NCI-H524 (cell line): ENCODE results near the gene GPHN.
"Not testable (repeated sequence)": the region's sequence is repeated elsewhere in the genome, so short reads cannot be mapped to it uniquely, and the experiment has no call there.

Source experiments
- DNase-seq, 2 experiments: peaks; one replicate each; lab custom pipeline; 2025; lab: John Stamatoyannopoulos, UW

Gene GPHN

DNA sequence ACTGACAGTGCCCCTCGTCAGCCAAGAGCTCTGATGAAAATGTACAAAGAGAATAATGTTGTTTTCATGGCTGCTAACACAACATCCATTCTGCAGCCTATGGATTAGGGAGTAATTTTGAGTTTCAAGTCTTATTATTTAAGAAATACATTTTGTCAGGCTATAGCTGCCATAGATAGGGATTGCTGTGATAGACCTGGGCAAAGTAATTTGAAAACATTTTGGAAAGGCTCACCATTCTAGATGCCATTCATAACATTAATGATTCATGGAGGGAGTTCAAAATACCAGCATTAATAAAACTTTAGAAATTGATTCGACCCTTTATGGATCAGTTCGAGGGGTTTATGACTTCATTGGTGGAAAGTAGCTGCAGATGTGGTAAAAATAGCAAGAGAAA is 149.8 kb downstream of the GPHN start:
- no peak for DNase-seq

DNA sequence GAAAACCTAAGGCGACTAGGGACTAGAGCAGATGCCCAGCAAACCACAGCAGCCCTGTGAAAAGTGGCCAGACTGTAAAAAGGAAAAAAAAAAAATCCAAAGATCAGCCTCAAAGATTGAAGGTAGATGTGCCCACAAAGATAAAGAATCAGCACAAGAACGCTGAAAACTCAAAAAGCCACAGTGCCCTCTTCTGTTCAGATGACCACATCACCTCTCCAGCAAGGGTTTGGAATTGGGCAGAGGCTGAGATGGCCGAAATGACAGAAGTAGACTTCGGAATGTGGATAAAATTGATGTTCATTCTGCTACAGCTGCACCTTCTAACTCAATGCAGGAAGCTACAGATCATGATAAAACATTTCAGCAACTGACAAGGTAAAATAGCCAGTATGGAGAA is 154.4 kb downstream of the GPHN start:
- peak in 1 of 2 experiments; percentile 49 for DNase-seq

DNA sequence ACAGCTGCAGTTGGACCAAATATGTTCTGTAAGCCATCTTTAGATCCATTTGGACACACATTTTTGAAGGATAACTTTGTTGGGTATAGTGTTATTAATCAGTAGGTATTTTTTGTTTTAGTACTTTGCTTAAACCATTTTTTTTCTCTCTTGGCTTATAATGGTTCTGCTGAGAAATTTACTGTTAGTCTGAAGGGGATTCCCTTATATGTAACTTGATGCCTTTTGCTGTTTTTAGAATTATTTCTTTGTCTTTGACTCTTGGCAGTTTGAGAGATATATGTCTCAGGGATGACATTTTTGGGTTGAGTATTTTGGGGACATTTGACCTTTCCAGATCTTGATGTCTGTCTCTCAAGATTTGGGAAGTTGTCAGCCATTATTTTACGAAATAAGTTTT is 169.8 kb downstream of the GPHN start:
- DNase-seq: no peak

DNA sequence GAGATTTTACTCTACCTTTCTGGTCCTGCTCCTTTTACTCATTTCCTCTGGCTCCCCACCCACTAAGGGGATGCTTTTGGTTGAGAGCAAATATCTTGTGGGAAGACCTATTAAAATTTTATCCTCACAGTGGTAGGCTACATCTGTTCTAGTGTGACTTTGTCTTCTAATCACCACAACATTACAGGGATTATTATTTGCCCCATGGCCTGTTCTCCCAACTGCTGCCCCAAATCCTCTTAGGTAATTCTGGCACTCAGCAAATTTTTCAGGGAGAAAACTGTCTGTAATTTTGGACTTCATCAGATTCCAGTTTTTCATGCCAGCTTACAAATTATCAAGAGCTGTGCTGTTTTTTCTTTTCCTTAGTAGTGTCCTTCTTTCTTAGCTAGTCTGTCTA is 172.3 kb downstream of the GPHN start:
- DNase-seq: peak; percentile 79 to 90

DNA sequence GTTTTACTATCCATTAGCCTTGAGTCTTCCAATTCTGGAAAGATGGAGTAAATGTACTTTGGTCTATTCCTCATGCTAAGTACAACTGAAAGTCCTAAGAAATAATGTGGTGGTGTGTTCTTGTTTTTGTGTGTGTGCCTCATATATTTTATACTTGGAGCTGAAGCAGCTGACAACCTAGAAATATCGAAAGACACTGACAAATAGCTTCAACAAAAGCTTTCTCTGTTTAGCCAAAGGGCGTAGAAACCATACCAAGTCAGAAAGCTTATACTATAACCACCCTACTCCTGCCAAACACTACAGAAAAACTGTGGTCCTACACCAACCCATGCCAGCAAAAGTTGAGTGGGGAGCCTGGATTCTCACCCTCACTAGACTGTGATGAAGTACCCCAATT is 188.4 kb downstream of the GPHN start:
- DNase-seq: no peak

DNA sequence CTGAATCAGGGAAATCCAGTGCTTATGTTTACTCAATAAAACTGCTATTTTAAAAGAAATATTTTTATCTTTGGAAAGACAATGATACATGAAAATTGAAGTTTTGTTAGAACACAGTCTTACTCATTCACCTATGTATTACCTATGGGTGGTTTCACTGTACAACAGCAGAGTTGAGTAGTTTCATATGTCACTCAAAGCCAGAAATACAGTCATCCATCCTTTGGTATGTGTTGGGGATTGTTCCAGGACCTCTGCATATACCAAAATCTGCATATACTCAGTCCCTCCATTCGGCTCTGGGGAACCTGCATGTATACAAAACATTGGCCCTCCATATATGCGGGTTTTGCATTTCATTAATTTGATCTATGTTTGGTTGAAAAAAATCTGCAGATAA is 190.6 kb downstream of the GPHN start:
- DNase-seq: no peak

DNA sequence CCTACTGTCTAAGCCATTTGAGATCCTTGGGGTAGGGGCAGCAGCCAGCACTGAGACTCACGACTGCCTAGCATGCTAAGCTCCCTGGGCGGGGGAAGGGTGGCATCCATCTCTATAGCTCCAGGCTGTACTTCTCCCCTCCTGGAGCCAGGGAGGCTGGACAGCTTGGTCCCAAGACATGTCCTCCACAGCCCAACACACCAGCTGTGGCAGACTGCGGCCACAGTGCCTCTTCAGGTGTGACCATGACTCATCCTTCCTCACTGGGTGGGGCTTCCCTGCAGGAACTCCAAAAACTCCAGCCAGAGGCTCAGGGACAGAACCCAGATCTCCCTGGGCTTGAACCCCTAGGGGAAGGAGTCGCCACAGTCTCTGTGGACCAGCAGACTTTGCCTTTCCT is 193.9 kb downstream of the GPHN start:
- no peak for DNase-seq

DNA sequence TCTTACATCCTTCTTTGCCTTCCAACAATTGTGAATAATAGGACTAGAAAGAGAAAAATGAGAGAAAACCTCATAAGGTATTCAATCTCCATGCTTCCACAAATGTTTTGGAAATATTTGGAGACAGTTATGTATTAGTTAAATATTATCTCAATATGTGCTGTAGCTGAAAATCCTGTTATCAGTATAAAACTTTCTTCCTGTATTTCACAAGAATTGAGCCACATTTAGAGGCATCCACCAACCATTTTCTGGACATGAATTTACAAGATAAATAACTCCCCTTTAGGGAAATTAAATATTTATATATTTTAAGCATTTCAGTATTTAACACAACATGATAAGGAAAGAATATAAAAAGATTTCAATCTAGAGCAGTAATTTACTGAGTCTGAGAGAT is 200.3 kb downstream of the GPHN start:
- DNase-seq: no peak

DNA sequence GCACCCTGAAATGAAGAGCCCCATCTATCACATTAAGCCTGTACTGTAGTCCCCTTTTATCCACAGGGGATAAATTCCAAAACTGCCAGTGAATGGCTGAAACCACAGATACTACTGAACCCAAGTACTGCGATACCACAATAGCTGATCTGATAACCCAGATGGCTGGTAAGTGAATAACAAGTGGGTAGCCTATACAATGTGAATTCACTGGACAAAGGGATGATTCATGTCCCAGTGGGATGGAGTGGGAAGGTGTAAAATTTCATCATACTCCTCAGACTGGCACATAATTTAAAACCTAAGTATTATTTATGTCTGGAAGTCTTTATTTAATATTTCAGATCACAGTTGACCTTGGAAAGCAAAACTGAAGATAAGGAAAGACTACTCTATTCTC is 201.3 kb downstream of the GPHN start:
- peak in 1 of 2 experiments; percentile 47 for DNase-seq

DNA sequence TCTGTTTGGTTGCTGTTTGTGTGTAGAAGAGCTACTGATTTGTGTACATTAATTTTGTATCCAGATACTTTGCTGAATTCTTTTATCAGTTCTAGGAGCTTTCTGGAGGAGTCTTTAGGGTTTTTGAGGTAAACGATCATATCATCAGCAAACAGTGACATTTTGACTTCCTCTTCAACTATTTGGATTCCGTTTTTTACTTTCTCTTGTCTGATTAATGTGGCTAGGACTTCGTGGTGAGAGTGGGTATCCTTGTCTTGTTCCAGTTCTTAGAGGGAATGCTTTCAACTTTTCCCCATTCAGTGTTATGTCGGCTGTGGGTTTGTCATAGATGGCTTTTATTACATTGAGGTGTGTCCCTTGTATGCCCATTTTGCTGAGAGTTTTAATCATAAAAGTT is 206.3 kb downstream of the GPHN start:
- not testable (repeated sequence) for DNase-seq

DNA sequence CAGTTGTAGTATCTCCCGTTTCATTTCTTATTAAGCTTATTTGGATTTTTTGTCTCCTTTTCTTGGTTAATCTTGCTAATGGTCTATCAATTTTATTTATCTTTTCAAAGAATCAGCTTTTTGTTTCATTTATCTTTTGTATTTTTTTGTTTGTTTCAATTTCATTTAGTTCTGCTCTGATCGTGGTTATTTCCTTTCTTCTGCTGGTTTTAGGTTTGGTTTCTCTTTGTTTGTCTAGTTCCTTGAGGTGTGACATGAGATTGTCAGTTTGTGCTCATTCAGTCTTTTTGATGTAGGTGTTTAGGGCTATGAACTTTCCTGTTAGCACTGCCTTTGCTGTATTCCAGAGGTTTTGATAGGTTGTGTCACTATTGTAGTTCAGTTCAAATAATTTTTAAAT is 207.4 kb downstream of the GPHN start:
- not testable (repeated sequence) for DNase-seq

DNA sequence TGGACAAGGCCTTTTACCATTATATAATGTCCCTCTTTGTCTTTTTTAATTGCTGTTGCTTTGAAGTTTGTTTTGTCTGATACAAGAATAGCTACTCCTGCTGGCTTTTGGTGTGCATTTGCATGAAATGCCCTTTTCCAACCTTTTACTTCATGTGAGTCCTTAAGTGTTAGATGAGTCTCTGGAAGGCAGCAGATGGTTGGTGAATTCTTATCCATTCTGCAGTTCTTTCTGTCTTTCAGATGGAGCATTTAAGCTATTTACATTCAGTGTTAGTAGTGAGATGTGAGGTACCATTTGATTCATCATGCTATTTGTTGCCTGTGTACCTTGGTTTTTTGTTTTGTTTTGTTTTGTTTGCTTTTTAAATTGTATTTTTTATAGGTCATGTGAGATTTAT is 208.3 kb downstream of the GPHN start:
- DNase-seq: peak in 1 of 2 experiments; percentile 42

DNA sequence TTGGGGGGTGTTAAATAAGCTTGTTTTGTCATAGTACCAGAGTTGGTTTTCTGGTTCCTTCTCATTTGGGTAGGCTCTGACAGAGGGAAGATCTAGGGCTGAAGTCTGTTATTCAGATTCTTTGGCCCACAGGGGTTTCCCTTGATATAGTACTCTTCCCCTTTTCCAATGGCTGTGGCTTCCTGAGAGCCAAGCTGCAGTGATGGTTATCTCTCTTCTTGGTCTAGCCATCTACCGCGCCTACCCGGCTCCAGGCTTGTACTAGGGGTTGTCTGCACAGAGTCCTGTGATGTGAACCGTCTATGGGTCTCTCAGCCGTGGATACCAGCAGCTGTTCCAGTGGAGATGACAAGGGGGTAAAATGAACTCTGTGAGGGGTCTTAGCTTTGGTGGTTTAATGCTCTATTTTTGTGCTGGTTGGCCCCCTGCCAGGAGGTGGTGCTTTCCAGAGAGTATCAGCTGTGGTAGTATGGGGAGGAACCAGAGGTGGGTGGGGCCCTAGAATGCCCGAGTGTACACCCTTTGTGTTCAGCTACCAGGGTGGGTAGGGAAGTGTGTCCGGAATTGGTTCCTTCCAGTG is 209.7 kb downstream of the GPHN start:
- no peak for DNase-seq

DNA sequence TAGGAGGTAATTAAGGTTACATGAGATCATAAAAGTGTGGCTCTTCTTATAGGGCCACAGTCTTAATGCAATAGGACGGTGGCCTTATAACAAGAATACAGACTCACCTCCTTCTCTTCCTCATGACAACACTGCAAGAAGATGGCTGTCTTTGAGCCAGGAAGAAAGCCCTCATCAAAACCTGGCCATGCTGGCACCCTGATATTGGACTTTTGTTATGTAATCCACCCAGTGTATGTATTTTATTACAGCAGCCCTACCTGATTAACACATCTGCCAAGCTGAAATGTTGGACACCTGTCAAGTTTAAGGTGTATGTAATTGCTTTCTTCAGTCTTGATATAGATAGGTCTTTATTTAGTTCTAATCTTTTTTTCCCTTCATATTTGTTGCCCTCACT is 217.0 kb downstream of the GPHN start:
- no peak for DNase-seq

DNA sequence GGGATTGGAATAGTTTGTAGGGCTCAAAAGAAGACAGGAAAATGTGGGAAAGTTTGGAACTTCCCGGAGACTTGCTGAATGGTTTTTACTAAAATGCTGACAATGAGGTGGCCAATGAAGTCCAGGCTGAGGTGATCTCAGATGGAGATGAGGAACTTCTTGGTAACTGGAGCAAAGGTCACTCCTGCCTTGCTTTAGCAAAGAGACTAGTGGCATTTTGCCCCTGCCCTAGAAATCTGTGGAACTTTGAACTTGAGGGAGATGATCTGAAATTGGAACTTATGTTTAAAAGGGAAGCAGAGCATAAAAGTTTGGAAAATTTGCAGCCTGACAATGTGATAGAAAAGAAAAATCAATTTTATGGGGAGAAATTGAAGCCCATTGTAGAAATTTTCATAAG is 223.4 kb downstream of the GPHN start:
- DNase-seq: not testable (repeated sequence)

DNA sequence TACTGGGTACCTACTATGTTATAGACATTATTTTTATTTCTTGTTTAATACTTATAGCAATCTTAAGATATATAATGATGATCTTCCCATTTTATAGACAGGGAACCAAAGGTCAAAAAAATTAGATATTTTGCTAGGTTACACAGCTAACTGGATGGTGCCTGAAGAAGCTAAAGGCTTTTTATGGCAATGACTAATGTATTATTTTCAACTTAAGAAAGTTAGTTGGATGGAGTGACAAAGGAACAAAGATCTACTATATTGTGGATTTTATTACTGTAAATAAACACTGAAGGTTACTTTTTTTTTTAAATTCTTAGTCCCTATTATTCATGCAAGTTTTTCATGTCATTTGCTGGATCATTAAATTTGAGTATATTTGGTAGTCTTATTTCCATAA is 227.9 kb downstream of the GPHN start:
- no peak for DNase-seq

DNA sequence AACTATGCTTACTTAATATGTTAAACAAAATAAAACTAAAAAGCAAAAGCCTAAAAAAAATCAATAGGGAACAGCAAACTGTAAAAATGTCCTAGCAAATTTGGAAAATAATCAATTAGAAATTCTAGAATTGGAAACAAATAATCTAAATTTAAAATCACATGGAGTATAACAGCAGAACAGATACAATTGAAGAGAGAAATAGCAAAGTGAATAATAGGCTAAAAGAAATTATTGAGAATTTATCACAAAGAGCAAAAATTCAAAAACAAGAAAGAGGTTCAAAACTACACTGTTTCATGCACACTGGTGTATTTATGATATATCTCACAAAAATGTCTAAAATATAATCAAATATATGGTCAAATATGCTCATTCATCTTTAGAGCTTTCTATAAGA is 231.9 kb downstream of the GPHN start:
- no peak for DNase-seq

DNA sequence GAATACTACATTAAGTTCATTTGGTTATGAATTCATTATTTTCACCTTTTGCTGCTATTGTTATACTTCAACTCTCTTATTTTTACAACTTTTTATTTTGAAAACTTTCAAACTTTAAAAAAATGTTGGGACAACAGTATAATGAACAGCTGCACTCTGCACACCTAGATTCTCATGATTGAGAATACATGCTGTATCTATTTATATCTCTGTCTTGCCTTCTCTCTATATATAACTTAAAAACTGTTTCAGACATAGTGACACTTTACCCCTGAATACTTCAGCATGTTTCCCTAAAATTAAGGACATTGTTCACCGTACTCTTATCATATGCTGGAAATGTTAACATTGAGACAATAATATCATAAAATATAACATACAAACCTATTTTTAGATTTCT is 237.1 kb downstream of the GPHN start:
- no peak for DNase-seq

DNA sequence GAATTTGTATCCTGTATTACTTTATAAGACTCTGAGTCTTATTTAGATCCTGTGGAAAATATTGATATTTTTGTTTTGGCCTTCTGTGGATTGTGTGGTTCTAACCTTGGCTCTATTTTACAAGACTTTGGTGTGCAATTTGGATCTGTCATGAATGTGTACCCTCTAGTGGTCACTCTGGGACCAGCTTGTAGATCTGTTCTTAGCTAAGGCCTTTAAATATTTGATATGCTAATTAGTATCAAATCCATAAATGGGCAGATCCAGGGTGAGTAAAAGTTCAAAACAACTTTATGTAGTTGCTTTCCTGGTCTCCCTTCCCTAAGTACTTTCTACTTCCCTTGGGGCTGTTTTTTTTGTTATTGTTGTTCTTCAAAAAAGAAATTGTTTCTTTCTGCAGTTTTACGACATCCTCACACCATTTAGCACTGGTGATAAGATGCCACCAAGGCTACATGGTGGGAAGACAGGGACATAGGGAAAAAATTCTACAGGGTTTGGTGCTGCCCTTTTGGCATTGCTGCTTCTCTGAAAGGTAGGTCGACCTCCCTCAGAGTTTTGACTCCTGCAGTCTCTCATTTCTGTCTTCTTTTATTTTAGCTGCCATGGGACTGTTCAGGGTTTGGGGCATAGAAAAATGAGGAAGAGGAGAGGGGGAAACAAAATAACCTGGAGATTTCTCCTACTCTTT is 238.5 kb downstream of the GPHN start:
- peak; percentile 12 to 50 for DNase-seq

DNA sequence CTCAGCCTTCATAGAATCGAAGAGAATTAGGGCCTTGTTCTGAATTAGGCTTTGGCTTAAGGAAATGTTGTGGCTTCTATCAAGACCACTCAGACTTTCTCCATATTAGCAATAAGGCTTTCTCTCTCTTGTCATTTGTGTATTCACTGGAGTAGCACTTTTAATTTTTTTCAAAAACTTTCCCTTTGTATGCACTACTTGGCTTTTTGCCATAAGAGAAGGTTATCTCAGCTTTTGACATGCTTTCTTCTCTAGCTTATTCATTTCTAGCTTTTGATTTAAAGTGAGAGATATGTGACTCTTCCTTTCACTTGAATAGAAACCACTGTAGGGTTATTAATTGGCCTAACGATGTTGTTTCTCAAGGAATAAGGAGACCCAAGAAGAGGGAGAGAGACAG is 244.2 kb downstream of the GPHN start:
- no peak for DNase-seq

DNA sequence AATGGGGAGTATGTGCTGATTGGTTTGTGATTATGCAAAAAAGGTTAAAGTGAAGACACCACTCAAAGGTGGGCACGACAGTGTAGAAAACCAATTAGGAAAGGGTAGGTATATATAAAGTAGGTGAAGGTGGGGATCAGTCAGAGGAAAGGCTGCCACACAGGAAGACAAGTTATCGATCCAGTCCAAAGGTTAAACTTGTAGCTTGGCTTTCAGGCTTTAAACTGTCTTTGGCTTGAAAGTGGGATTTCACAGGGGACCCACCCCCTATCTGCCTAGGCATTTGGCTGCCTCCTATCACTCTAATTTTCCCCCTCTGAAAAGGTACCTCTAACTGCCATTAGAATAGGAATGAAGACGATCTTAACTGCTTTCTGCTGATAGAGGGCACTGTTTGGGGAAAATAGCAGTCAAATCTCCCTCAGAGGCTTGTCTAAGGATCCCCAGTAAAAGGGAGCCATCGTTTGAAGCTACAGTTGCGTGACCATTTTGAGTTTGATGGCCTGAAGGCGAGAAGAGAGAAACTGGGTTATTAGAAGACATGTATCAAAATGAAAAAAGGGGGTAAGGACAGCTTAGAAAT is 250.2 kb downstream of the GPHN start:
- no peak for DNase-seq

DNA sequence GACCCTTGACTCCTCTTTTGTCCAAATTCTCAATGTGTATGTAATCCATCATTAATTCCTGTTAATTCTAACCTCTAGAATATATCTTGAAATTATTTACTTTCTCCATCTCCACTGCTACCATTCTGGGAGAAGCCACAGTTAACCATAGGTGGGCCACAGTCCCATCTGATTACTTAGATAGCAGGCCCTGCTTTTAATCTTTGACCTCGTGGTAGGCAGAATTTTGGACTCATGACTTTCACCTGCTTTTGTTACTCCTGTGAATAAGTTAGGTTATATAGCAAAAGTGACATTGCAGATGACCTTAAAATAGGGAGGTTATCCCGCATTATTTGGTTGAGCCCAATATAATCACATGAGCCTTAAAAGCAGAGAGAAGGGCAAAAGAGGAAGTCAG is 264.2 kb downstream of the GPHN start:
- no peak for DNase-seq

DNA sequence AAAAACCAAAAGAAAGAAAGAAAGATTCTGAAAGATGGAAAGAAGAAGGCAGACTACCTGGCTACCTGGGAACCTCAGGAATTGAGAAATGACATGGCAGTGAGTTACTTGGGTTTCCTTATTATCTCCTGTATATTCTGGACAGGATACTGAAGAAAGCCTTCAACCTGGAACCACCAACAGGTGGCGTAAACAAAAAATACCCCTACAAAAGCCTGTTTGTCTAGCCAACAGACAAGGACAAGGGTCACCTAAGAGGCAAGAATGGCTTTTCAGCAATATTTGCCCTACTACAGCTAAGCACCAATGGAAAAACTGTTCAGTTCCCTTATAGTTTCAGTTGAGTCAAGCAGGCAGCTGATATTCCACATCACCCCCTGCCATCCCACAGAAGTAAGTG is 274.9 kb downstream of the GPHN start:
- DNase-seq: no peak

DNA sequence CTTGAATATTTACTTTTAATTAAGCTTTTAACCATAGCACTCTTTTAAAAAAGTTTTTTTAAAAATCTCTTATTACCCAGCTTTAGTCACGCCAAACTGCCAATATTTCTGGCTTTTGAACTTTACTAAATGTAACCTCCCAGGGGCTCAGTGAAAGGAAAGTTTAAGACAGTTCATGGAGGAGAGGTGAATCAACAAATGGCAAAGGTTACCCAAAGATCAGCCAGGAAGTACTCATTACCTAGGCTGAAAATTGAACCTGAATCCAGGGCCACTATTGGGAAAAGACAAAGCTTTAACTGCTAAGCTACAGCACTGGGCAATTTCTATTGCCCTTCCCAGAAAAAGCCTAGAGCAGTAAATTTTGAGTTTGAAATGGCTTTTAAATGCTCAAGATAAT is 282.2 kb downstream of the GPHN start:
- no peak for DNase-seq
